Progenitor cell of endocrine pancreas (in vitro differentiated cells): Measurements from ENCODE around the gene TMEM132D. TPM values are rescaled to one million over a fixed set of nuclear protein-coding genes. Genes with fewer than 3 reads are reported as not detected.

ENCODE experiments used
- DNase-seq: peaks from one replicate; pipeline ENCODE4 v3.0.0; 2021; ENCODE audit warnings: low spot score; ENCODE audit not compliant: unreplicated experiment
- H3K27ac Mint-ChIP-seq: 2 replicates; pipeline ENCODE4 v1.8.0; 2021; ENCODE audit warnings: mild to moderate bottlenecking, moderate library complexity, mixed read lengths
- H3K27me3 Mint-ChIP-seq: 2 replicates; pipeline ENCODE4 v1.8.0; 2021; ENCODE audit warnings: mixed read lengths
- H3K36me3 Mint-ChIP-seq: 2 replicates; pipeline ENCODE4 v1.8.0; 2022; ENCODE audit warnings: mixed read lengths; ENCODE audit not compliant: insufficient read depth
- H3K4me1 Mint-ChIP-seq: 2 replicates; pipeline ENCODE4 v1.8.0; 2021; ENCODE audit warnings: low read depth, mixed read lengths
- H3K4me3 Mint-ChIP-seq: 2 replicates; pipeline ENCODE4 v1.8.0; 2021; ENCODE audit warnings: low read depth, mild to moderate bottlenecking, moderate library complexity, mixed read lengths
- H3K9me3 Mint-ChIP-seq: 2 replicates; pipeline ENCODE4 v1.8.0; 2021; ENCODE audit warnings: low read depth, mixed read lengths
- CTCF ChIP-seq: fragments of 200-600 bp; sonication (generic); IDR thresholded peaks from one replicate; pipeline ENCODE4 v1.5.0; 2021; ENCODE audit warnings: antibody characterized with exemption, mild to moderate bottlenecking; ENCODE audit not compliant: unreplicated experiment
- total RNA-seq: library from RNA; stranded (reverse); gene quantifications from 2 replicates; pipeline ENCODE4 v1.2.1, GENCODE V29; 2021

Gene TMEM132D
- total RNA-seq, 1 donor from 2014 or later: 0.46 TPM

DNA sequence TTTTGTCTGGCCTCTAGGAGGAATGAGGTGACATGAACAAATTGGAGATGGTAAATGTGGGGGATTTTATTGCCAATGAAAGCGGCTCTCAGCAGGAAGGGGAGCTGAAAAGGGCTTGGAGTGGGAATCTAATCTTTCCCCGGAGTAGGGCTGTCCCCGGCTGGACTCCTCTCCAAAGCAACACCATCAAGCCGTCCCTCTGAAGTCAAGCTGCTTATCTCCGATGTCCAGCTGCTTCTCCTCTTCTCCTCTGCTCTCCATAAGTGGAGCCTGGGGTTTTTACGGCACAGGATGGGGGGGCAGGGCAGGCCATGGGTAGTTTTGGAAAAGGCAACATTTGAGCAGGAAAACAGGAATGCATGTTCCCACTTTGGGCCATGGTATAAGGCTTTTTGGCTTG, 113.5 kb downstream of the TMEM132D start:
- DNase-seq: no peak
- no peak overlapping the region for H3K27ac Mint-ChIP-seq
- peaks cover 5% of the 10 kb centered on the region for H3K9me3 Mint-ChIP-seq
- H3K4me1 Mint-ChIP-seq: peaks cover 11% of the 10 kb centered on the region
- peaks cover 29% of the 10 kb centered on the region for H3K27me3 Mint-ChIP-seq
- no peak for TF ChIP-seq CTCF
- H3K4me3 Mint-ChIP-seq: no peak overlapping the region
- no peaks in the 10 kb centered on the region for H3K36me3 Mint-ChIP-seq

DNA sequence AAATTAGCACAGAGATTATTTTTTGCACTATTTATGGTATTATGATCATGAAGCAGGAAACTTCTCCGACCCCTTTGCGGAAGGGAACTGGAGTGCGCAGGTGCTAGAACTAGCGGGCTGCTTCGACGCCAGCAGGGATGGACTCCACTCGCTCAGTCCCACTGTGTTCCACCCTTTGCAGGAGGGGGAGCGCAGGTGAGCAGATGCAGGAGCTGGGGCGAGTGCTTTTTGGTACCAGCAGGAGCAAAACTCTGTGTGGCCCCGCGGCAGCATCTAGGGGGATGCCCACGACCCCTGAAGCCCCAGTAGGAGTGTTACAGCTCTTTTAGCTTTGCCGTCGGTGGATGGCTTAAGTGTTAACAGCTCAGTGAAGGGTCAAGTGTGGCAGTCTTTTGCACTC, 113.9 kb downstream of the TMEM132D start:
- peaks cover 11% of the 10 kb centered on the region for H3K4me1 Mint-ChIP-seq
- H3K36me3 Mint-ChIP-seq: no peaks in the 10 kb centered on the region
- peaks cover 8% of the 10 kb centered on the region for H3K9me3 Mint-ChIP-seq
- TF ChIP-seq CTCF: no peak
- DNase-seq: no peak
- no peak overlapping the region for H3K27ac Mint-ChIP-seq
- H3K27me3 Mint-ChIP-seq: peaks cover 29% of the 10 kb centered on the region
- H3K4me3 Mint-ChIP-seq: no peak overlapping the region

DNA sequence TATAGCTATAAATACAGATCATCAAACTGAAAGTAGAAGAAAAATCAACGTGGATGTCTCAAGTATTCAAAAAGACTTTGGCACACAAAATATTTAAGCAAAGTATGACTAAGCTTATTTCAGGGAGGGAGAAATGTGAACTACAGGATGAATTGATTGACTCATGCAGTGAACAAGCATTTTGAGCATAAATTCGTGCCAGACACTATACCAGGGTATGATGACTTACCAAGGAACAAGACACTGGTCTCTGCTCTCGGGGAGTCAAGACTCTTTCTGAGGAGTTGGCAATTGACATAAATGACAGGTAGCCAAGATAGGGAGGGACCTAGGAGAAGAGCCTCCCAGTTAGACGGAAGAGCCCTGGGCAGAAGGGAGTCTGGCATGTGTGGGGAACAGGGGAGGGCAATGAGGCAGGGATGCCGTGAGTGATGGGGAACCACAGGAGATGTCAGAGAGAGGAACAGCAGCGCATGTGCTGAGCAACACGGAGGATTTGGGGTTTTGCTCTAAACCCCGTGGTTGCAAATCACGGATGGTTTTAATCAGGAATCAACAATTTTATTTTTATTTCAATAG, 115.2 kb downstream of the TMEM132D start:
- H3K4me3 Mint-ChIP-seq: no peak overlapping the region
- peaks cover 8% of the 10 kb centered on the region for H3K9me3 Mint-ChIP-seq
- no peaks in the 10 kb centered on the region for H3K36me3 Mint-ChIP-seq
- no peak for TF ChIP-seq CTCF
- H3K27me3 Mint-ChIP-seq: peaks cover 29% of the 10 kb centered on the region
- H3K27ac Mint-ChIP-seq: no peak overlapping the region
- peaks cover 11% of the 10 kb centered on the region for H3K4me1 Mint-ChIP-seq
- no peak for DNase-seq

DNA sequence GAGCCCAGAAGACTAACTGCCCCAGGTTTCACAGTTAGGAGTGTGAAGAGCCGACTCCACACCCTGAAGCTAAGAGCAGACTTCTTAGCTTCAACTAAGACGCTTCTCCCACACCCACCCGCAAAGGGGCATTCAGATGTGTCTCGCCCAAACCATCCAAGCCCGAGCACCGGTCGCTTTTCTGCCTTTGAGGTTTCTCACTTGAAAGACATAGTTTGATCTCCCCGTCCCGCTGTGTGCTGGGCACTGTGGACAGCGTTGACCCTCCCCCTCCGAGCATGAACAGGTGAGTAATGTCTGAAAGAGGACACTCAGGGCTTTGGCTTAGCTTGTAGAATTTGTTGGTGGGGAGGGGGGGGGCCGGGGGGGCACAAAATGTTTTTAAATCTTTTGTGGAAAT, 123.8 kb downstream of the TMEM132D start:
- DNase-seq: no peak
- TF ChIP-seq CTCF: no peak
- H3K27ac Mint-ChIP-seq: no peak overlapping the region
- no peaks in the 10 kb centered on the region for H3K9me3 Mint-ChIP-seq
- H3K36me3 Mint-ChIP-seq: no peaks in the 10 kb centered on the region
- no peak overlapping the region for H3K4me3 Mint-ChIP-seq
- H3K4me1 Mint-ChIP-seq: peaks cover 2% of the 10 kb centered on the region
- peaks cover 14% of the 10 kb centered on the region for H3K27me3 Mint-ChIP-seq

DNA sequence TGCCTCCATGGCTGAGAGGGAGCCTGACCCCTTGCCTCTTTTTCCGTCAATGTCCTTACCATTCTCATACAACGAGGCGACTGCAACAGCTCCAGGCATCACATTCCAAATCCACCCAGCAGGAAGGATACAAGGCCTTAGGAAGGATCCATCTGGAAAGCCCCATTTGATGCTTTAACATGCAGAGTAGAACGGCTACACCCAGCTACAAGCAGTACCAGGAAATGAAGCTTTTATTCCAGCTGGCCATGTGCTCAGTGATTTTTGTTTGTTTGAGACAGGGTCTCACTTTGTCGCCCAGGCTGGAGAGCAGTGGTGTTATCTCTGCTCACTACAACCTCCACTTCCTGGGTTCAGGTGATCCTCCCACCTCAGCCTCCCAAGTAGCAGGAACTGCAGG, 124.8 kb downstream of the TMEM132D start:
- H3K27ac Mint-ChIP-seq: no peak overlapping the region
- no peaks in the 10 kb centered on the region for H3K36me3 Mint-ChIP-seq
- H3K9me3 Mint-ChIP-seq: no peaks in the 10 kb centered on the region
- H3K4me3 Mint-ChIP-seq: no peak overlapping the region
- TF ChIP-seq CTCF: no peak
- H3K4me1 Mint-ChIP-seq: peaks cover 2% of the 10 kb centered on the region
- DNase-seq: no peak
- peaks cover 18% of the 10 kb centered on the region for H3K27me3 Mint-ChIP-seq
